HEK293 (cell line): ENCODE data around the gene WWOX.
A peak's percentile ranks its signal among the peaks of the same experiment; 100 is the strongest.

Experiments used
- CTCF ChIA-PET: fragments of 350-600 bp; formaldehyde crosslinking; extraction: SDS; loops from one replicate; lab custom pipeline; 2021; ENCODE audit warnings: antibody characterized with exemption; lab: Yijun Ruan, JAX
- POLR2A ChIA-PET: fragments of 300-600 bp; formaldehyde crosslinking; extraction: SDS; loops from one replicate; lab custom pipeline; 2020; ENCODE audit warnings: antibody characterized with exemption, inconsistent platforms; lab: Yijun Ruan, JAX
- H3K27ac ChIP-seq: fragments of 200-500 bp; sonication (Bioruptor generic); 2 replicates; pipeline ENCODE4 v1.5.1; 2014; ENCODE audit warnings: low read depth, low read length, control low read depth, inconsistent platforms; ENCODE audit errors: extremely low read depth
- H3K36me3 ChIP-seq, 2 experiments: fragments of 200-500 bp in 1 of 2; sonication (Bioruptor generic) in 1 of 2; 1 replicate in 1 of 2; 2 replicates in 1 of 2; pipeline ENCODE4 v1.5.1; 2014 to 2017; ENCODE audit warnings: inconsistent platforms in 2 of 2, low read length in 2 of 2; ENCODE audit not compliant: control insufficient read depth in 2 of 2, insufficient read depth in 1 of 2
- H3K4me1 ChIP-seq: fragments of 200-500 bp; sonication (Bioruptor generic); 2 replicates; pipeline ENCODE4 v1.5.1; 2014; ENCODE audit warnings: mild to moderate bottlenecking, low read length, inconsistent platforms; ENCODE audit not compliant: control insufficient read depth, insufficient read depth
- H3K4me3 ChIP-seq: 2 replicates; pipeline ENCODE4 v1.5.1; 2011; ENCODE audit warnings: low read depth, mild to moderate bottlenecking, control low read depth, low read length, moderate library complexity
- H3K9me3 ChIP-seq: fragments of 200-500 bp; sonication (Bioruptor generic); 2 replicates; pipeline ENCODE4 v1.5.1; 2014; ENCODE audit warnings: low read depth, low read length, inconsistent platforms; ENCODE audit not compliant: control insufficient read depth, insufficient read depth
- EGR2 ChIP-seq: fragments of 450-650 bp; formaldehyde crosslinking; IDR thresholded peaks from 2 replicates; pipeline ENCODE4 v1.5.1; 2016; ENCODE audit warnings: low read depth, missing biosample characterization, missing genetic modification characterization
- GLIS2 ChIP-seq: fragments of 450-650 bp; formaldehyde crosslinking; IDR thresholded peaks from 2 replicates; pipeline ENCODE4 v1.5.1; 2016; ENCODE audit warnings: missing biosample characterization, missing genetic modification characterization
- MZF1 ChIP-seq: fragments of 450-650 bp; formaldehyde crosslinking; IDR thresholded peaks from 2 replicates; pipeline ENCODE4 v1.5.1; 2017; ENCODE audit warnings: missing biosample characterization, missing genetic modification characterization, borderline replicate concordance
- TRIM28 ChIP-seq: IDR thresholded peaks from 2 replicates; pipeline ENCODE4 v1.6.1; 2011; ENCODE audit warnings: low read length, control low read depth, borderline replicate concordance
- WT1 ChIP-seq: fragments of 450-650 bp; formaldehyde crosslinking; IDR thresholded peaks from 2 replicates; pipeline ENCODE4 v1.5.1; 2016; ENCODE audit warnings: missing biosample characterization, missing genetic modification characterization
- YY1 ChIP-seq: fragments of 450-650 bp; formaldehyde crosslinking; IDR thresholded peaks from 2 replicates; pipeline ENCODE4 v1.5.1; 2018; ENCODE audit warnings: missing biosample characterization, missing genetic modification characterization
- ZFHX2 ChIP-seq: fragments of 450-650 bp; formaldehyde crosslinking; conservative IDR thresholded peaks from 2 replicates; pipeline ENCODE4 v1.5.1; 2016; ENCODE audit warnings: missing biosample characterization, missing genetic modification characterization
- ZFP41 ChIP-seq: fragments of 450-650 bp; formaldehyde crosslinking; IDR thresholded peaks from 2 replicates; pipeline ENCODE4 v1.5.1; 2016; ENCODE audit warnings: missing biosample characterization, missing genetic modification characterization, borderline replicate concordance
- ZNF10 ChIP-seq: fragments of 450-650 bp; formaldehyde crosslinking; IDR thresholded peaks from 2 replicates; pipeline ENCODE4 v1.5.1; 2017; ENCODE audit warnings: missing biosample characterization, missing genetic modification characterization
- ZNF174 ChIP-seq: fragments of 450-650 bp; formaldehyde crosslinking; IDR thresholded peaks from 2 replicates; pipeline ENCODE4 v1.5.0; 2017; ENCODE audit warnings: missing biosample characterization, mild to moderate bottlenecking, missing genetic modification characterization
- ZNF175 ChIP-seq: fragments of 450-650 bp; formaldehyde crosslinking; IDR thresholded peaks from 2 replicates; pipeline ENCODE4 v1.5.1; 2016; ENCODE audit warnings: missing biosample characterization, missing genetic modification characterization
- ZNF223 ChIP-seq: fragments of 450-650 bp; formaldehyde crosslinking; IDR thresholded peaks from 2 replicates; pipeline ENCODE4 v1.5.1; 2016; ENCODE audit warnings: missing biosample characterization, missing genetic modification characterization
- ZNF433 ChIP-seq: fragments of 450-650 bp; formaldehyde crosslinking; IDR thresholded peaks from 2 replicates; pipeline ENCODE4 v1.5.1; 2016; ENCODE audit warnings: missing biosample characterization, missing genetic modification characterization, low read depth
- ZNF560 ChIP-seq: fragments of 450-650 bp; formaldehyde crosslinking; IDR thresholded peaks from 2 replicates; pipeline ENCODE4 v1.5.1; 2017; ENCODE audit warnings: missing biosample characterization, missing genetic modification characterization, borderline replicate concordance
- ZNF561 ChIP-seq: fragments of 450-650 bp; IDR thresholded peaks from 2 replicates; pipeline ENCODE4 v1.5.1; 2018; ENCODE audit warnings: missing biosample characterization, missing genetic modification characterization, borderline replicate concordance
- ZNF600 ChIP-seq: fragments of 450-650 bp; formaldehyde crosslinking; IDR thresholded peaks from 2 replicates; pipeline ENCODE4 v1.5.1; 2016; ENCODE audit warnings: missing biosample characterization, missing genetic modification characterization
- ZNF624 ChIP-seq: fragments of 450-650 bp; formaldehyde crosslinking; IDR thresholded peaks from 2 replicates; pipeline ENCODE4 v1.5.1; 2017; ENCODE audit warnings: missing biosample characterization, missing genetic modification characterization
- ZNF654 ChIP-seq: fragments of 450-650 bp; formaldehyde crosslinking; IDR thresholded peaks from 2 replicates; pipeline ENCODE4 v1.5.1; 2016; ENCODE audit warnings: low read depth, missing biosample characterization, missing genetic modification characterization
- ZNF658 ChIP-seq: fragments of 450-650 bp; formaldehyde crosslinking; IDR thresholded peaks from 2 replicates; pipeline ENCODE4; 2016; ENCODE audit warnings: missing biosample characterization, missing genetic modification characterization
- ZNF76 ChIP-seq: fragments of 450-650 bp; formaldehyde crosslinking; IDR thresholded peaks from 2 replicates; pipeline ENCODE4; 2016; ENCODE audit warnings: low read depth, missing biosample characterization, missing genetic modification characterization, borderline replicate concordance
- ZNF837 ChIP-seq: fragments of 450-650 bp; formaldehyde crosslinking; IDR thresholded peaks from 2 replicates; pipeline ENCODE4 v1.5.1; 2016; ENCODE audit warnings: missing biosample characterization, missing genetic modification characterization
- ZSCAN30 ChIP-seq: fragments of 450-650 bp; IDR thresholded peaks from 2 replicates; pipeline ENCODE4 v1.5.1; 2018; ENCODE audit warnings: missing biosample characterization, mild to moderate bottlenecking, missing genetic modification characterization, moderate library complexity
- ZXDB ChIP-seq: fragments of 450-650 bp; formaldehyde crosslinking; IDR thresholded peaks from 2 replicates; pipeline ENCODE4 v1.5.1; 2016; ENCODE audit warnings: missing biosample characterization, missing genetic modification characterization
- TF ChIP-seq, protein P1 (sequence below): fragments of 450-650 bp; formaldehyde crosslinking; IDR thresholded peaks from 2 replicates; pipeline ENCODE4 v1.5.1; 2016; ENCODE audit warnings: missing biosample characterization, missing genetic modification characterization
- TF ChIP-seq, protein P2 (sequence below): fragments of 450-650 bp; IDR thresholded peaks from 2 replicates; pipeline ENCODE4 v1.5.1; 2018; ENCODE audit warnings: missing biosample characterization, mild to moderate bottlenecking, missing genetic modification characterization
- TF ChIP-seq, protein P3 (sequence below): fragments of 450-650 bp; formaldehyde crosslinking; IDR thresholded peaks from 2 replicates; pipeline ENCODE4 v1.5.1; 2017; ENCODE audit warnings: missing biosample characterization, missing genetic modification characterization
- TF ChIP-seq, protein P4 (sequence below): fragments of 450-650 bp; formaldehyde crosslinking; IDR thresholded peaks from 2 replicates; pipeline ENCODE4 v1.5.1; 2016; ENCODE audit warnings: missing biosample characterization, missing genetic modification characterization
- TF ChIP-seq, protein P5 (sequence below): fragments of 450-650 bp; formaldehyde crosslinking; IDR thresholded peaks from 2 replicates; pipeline ENCODE4 v1.5.1; 2016; ENCODE audit warnings: missing biosample characterization, missing genetic modification characterization

Gene WWOX

DNA sequence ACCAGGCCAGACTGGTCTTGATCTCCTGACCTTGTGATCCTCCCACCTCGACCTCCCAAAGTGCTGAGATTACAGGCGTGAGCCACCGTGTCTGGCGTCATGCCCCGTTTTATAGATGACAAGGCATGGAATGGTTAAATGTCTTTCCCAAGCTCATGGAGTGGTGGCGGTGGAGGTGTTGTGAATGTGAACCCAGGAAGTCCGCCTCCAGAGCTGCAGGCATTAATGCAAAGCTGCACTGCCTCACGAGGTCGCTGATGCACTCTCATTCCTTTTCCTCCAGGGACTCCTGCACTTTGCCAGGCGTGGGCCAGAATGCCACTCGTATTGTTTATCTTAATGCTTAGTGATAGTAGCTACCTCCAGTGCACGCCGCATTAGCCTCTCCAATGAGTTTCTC lies 149.6 kb downstream of the WWOX start:
- Histone ChIP-seq H3K27ac (no peak overlapping the region), H3K9me3 (no peaks in the 10 kb centered on the region), H3K4me1 (peaks cover 5% of the 10 kb centered on the region; the same call in 1 of the 2 replicates), H3K4me3 (no peak overlapping the region), H3K36me3 (no peaks in the 10 kb centered on the region)
- TF ChIP-seq ZFHX2 (tag by site-specific recombination) (peak; percentile 78), ZNF624 (tag by site-specific recombination) (no peak), TRIM28 (0 out of 2 replicates have a peak, but pooled peaks have one; percentile 30), GLIS2 (tag by site-specific recombination) (no peak), ZNF174 (no peak), ZNF658 (tag by site-specific recombination) (no peak), ZNF10 (tag by site-specific recombination) (no peak), ZSCAN30 (tag by site-specific recombination) (0 out of 2 replicates have a peak, but pooled peaks have one; percentile 31), ZNF561 (0 out of 2 replicates have a peak, but pooled peaks have one; percentile 51), ZXDB (peak; percentile 50; the same call in 1 of the 2 replicates), ZNF175 (tag by site-specific recombination) (no peak), MZF1 (tag by site-specific recombination) (no peak), WT1 (tag by site-specific recombination) (no peak), ZNF654 (tag by site-specific recombination) (peak; percentile 40; the same call in 1 of the 2 replicates), EGR2 (peak; percentile 63; the same call in 1 of the 2 replicates), ZNF76 (tag by site-specific recombination) (no peak)
- TF ChIP-seq, protein P1, sequence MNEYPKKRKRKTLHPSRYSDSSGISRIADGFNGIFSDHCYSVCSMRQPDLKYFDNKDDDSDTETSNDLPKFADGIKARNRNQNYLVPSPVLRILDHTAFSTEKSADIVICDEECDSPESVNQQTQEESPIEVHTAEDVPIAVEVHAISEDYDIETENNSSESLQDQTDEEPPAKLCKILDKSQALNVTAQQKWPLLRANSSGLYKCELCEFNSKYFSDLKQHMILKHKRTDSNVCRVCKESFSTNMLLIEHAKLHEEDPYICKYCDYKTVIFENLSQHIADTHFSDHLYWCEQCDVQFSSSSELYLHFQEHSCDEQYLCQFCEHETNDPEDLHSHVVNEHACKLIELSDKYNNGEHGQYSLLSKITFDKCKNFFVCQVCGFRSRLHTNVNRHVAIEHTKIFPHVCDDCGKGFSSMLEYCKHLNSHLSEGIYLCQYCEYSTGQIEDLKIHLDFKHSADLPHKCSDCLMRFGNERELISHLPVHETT (tag by site-specific recombination): no peak
- TF ChIP-seq, protein P2, sequence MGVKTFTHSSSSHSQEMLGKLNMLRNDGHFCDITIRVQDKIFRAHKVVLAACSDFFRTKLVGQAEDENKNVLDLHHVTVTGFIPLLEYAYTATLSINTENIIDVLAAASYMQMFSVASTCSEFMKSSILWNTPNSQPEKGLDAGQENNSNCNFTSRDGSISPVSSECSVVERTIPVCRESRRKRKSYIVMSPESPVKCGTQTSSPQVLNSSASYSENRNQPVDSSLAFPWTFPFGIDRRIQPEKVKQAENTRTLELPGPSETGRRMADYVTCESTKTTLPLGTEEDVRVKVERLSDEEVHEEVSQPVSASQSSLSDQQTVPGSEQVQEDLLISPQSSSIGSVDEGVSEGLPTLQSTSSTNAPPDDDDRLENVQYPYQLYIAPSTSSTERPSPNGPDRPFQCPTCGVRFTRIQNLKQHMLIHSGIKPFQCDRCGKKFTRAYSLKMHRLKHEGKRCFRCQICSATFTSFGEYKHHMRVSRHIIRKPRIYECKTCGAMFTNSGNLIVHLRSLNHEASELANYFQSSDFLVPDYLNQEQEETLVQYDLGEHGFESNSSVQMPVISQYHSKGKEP: peak; percentile 94
- TF ChIP-seq, protein P3, sequence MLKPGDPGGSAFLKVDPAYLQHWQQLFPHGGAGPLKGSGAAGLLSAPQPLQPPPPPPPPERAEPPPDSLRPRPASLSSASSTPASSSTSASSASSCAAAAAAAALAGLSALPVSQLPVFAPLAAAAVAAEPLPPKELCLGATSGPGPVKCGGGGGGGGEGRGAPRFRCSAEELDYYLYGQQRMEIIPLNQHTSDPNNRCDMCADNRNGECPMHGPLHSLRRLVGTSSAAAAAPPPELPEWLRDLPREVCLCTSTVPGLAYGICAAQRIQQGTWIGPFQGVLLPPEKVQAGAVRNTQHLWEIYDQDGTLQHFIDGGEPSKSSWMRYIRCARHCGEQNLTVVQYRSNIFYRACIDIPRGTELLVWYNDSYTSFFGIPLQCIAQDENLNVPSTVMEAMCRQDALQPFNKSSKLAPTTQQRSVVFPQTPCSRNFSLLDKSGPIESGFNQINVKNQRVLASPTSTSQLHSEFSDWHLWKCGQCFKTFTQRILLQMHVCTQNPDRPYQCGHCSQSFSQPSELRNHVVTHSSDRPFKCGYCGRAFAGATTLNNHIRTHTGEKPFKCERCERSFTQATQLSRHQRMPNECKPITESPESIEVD (tag by site-specific recombination): no peak
- TF ChIP-seq, protein P4, sequence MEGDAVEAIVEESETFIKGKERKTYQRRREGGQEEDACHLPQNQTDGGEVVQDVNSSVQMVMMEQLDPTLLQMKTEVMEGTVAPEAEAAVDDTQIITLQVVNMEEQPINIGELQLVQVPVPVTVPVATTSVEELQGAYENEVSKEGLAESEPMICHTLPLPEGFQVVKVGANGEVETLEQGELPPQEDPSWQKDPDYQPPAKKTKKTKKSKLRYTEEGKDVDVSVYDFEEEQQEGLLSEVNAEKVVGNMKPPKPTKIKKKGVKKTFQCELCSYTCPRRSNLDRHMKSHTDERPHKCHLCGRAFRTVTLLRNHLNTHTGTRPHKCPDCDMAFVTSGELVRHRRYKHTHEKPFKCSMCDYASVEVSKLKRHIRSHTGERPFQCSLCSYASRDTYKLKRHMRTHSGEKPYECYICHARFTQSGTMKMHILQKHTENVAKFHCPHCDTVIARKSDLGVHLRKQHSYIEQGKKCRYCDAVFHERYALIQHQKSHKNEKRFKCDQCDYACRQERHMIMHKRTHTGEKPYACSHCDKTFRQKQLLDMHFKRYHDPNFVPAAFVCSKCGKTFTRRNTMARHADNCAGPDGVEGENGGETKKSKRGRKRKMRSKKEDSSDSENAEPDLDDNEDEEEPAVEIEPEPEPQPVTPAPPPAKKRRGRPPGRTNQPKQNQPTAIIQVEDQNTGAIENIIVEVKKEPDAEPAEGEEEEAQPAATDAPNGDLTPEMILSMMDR (tag by site-specific recombination): peak; percentile 76
- CTCF ChIA-PET: interaction anchor here (0.6 kb wide), 2 partner anchors 14 to 38 kb away, joined by 3 read pairs; no protein-coding TSS in a partner anchor
- POLR2A ChIA-PET: no interaction called here

DNA sequence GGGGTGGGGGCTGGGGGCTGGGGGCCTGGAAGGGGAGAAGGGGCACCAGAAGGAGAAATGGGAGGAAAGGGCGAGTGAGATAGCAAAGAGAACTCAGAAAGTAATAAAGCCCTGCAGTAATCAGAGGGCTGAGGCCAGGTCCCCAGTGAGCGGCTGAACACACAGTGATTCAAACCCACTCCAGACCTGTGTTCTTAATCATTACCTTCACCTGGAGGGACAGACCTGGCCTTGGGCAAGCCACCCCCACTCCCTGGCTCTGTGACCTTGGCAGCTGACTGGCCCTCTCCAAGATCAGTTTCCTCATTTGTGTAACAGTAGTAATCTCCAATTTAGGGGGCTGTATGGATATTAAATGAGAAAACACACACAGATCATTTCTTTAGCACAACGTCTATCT lies 150.4 kb downstream of the WWOX start:
- no peaks in the 10 kb centered on the region for H3K36me3 ChIP-seq
- peaks cover 3% of the 10 kb centered on the region; the same call in 1 of the 2 replicates for H3K4me1 ChIP-seq
- no peak overlapping the region for H3K27ac ChIP-seq
- POLR2A ChIA-PET: no interaction called here
- H3K9me3 ChIP-seq: no peaks in the 10 kb centered on the region
- H3K4me3 ChIP-seq: no peak overlapping the region
- CTCF ChIA-PET: interaction anchor here (0.7 kb wide), 1 partner anchor 15 kb away, joined by 3 read pairs; no protein-coding TSS in a partner anchor
- no peak for TF ChIP-seq ZNF837 (tag by site-specific recombination)
- TF ChIP-seq ZNF560 (tag by site-specific recombination): no peak
- TF ChIP-seq ZNF600 (tag by site-specific recombination): no peak
- no peak for TF ChIP-seq ZNF433 (tag by site-specific recombination)
- TF ChIP-seq ZNF654 (tag by site-specific recombination): no peak
- no peak for TF ChIP-seq ZFP41 (tag by site-specific recombination)
- TF ChIP-seq, protein P5, sequence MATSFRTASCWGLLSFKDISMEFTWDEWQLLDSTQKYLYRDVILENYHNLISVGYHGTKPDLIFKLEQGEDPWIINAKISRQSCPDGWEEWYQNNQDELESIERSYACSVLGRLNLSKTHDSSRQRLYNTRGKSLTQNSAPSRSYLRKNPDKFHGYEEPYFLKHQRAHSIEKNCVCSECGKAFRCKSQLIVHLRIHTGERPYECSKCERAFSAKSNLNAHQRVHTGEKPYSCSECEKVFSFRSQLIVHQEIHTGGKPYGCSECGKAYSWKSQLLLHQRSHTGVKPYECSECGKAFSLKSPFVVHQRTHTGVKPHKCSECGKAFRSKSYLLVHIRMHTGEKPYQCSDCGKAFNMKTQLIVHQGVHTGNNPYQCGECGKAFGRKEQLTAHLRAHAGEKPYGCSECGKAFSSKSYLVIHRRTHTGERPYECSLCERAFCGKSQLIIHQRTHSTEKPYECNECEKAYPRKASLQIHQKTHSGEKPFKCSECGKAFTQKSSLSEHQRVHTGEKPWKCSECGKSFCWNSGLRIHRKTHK (tag by site-specific recombination): no peak
- no peak for TF ChIP-seq ZNF223 (tag by site-specific recombination)
- no peak for TF ChIP-seq YY1 (tag by site-specific recombination)
